Panc1 (cell line): ENCODE results near the gene TUBA3E. TPM values are rescaled to one million over a fixed set of nuclear protein-coding genes. Genes with fewer than 3 reads are reported as not detected.
"Not testable (repeated sequence)": the region's sequence is repeated elsewhere in the genome, so short reads cannot be mapped to it uniquely, and the experiment has no call there.

ENCODE experiments used
- ATAC-seq: fragments of 200-7000 bp; cut with Tn5 transposase; 2 replicates; pipeline ENCODE4 v1.9.1; 2020; ENCODE audit warnings: mild to moderate bottlenecking, moderate library complexity
- BruUV-seq: library from RNA; stranded (reverse); fragments of 400-500 nt; replicated peaks from 2 replicates; lab custom pipeline; 2021; lab: Mats Ljungman, UMichigan
- CTCF ChIA-PET: fragments of 300-600 bp; sonication (Branson Sonifier 250); formaldehyde crosslinking; loops from one replicate; lab custom pipeline; 2022; ENCODE audit warnings: antibody characterized with exemption; lab: Charles Lee
- POLR2A ChIA-PET: fragments of 300-600 bp; sonication (Branson Sonifier 250); formaldehyde crosslinking; loops from one replicate; lab custom pipeline; 2022; ENCODE audit warnings: antibody characterized with exemption; lab: Charles Lee
- DNase-seq: peaks from one replicate; pipeline ENCODE4 v3.0.0-alpha.2; 2010; ENCODE audit warnings: low read depth, low spot score
- H3K27ac ChIP-seq: 2 replicates; pipeline ENCODE4 v1.5.1; 2011; ENCODE audit warnings: mild to moderate bottlenecking, low read length, inconsistent platforms
- H3K27me3 ChIP-seq: fragments of 200-500 bp; sonication (Bioruptor generic); 2 replicates; pipeline ENCODE4 v1.6.0; 2014; ENCODE audit warnings: low read length, inconsistent platforms; ENCODE audit not compliant: control insufficient read depth, insufficient read depth
- H3K36me3 ChIP-seq: fragments of 200-500 bp; sonication (Bioruptor generic); 2 replicates; pipeline ENCODE4 v1.5.1; 2014; ENCODE audit warnings: inconsistent platforms, mild to moderate bottlenecking, low read length, moderate library complexity; ENCODE audit not compliant: control insufficient read depth, insufficient read depth
- H3K4me1 ChIP-seq: 2 replicates; pipeline ENCODE4 v1.5.1; 2011; ENCODE audit warnings: inconsistent platforms, mild to moderate bottlenecking, low read length, moderate library complexity; ENCODE audit not compliant: control insufficient read depth, insufficient read depth
- H3K4me3 ChIP-seq, 2 experiments: 2 replicates each; pipeline ENCODE4 v1.5.1; 2011 to 2012; ENCODE audit warnings: low read depth in 2 of 2, low read length in 2 of 2, mild to moderate bottlenecking in 2 of 2, inconsistent platforms in 1 of 2, moderate library complexity in 1 of 2
- H3K9me3 ChIP-seq: fragments of 200-500 bp; sonication (Bioruptor generic); 2 replicates; pipeline ENCODE4 v1.5.1; 2014; ENCODE audit warnings: low read depth, mild to moderate bottlenecking, inconsistent platforms, low read length, moderate library complexity; ENCODE audit not compliant: control insufficient read depth, insufficient read depth
- CTCF ChIP-seq: fragments of 450-650 bp; IDR thresholded peaks from 2 replicates; pipeline ENCODE4 v1.5.1; 2017; ENCODE audit warnings: mild to moderate bottlenecking
- POLR2AphosphoS5 ChIP-seq: IDR thresholded peaks from 2 replicates; pipeline ENCODE4 v1.6.1; 2012; ENCODE audit warnings: mild to moderate bottlenecking, low read depth, low read length, moderate library complexity
- REST ChIP-seq, 2 experiments: IDR thresholded peaks; 2 replicates each; pipeline ENCODE4 v1.6.1; 2011 to 2012; ENCODE audit warnings: low read depth in 2 of 2, control low read depth in 1 of 2, low read length in 1 of 2, mild to moderate bottlenecking in 1 of 2, moderate library complexity in 1 of 2; ENCODE audit not compliant: insufficient read depth in 1 of 2
- SIN3A ChIP-seq: IDR thresholded peaks from 2 replicates; pipeline ENCODE4 v1.6.1; 2012; ENCODE audit warnings: low read depth, mild to moderate bottlenecking, low read length, moderate library complexity, borderline replicate concordance; ENCODE audit not compliant: insufficient read depth
- TCF7L2 ChIP-seq: IDR thresholded peaks from 2 replicates; pipeline ENCODE4 v1.6.1; 2011; ENCODE audit warnings: mild to moderate bottlenecking, low read depth, low read length, inconsistent platforms
- in situ Hi-C: cut with HindIII; loops from 2 replicates; pipeline ENCODE4 v1.10.0; 2016; ENCODE audit warnings: low sequenced_read_pairs, low pct_unique_long_range_greater_than_20kb
- intact Hi-C: fragments of 100-400 bp; cut with micrococcal nuclease; formaldehyde crosslinking; loops from one replicate; pipeline ENCODE4 v1.10.0; 2022; ENCODE audit not compliant: unreplicated experiment
- total RNA-seq: library from RNA; stranded (reverse); gene quantifications from one replicate; pipeline ENCODE4 v1.2.1, GENCODE V29; 2021; ENCODE audit not compliant: unreplicated experiment

TUBA3E gene
- total RNA-seq, 1 experiment from 2014 or later = not detected

- in situ Hi-C loops = no loop called here
- POLR2A ChIA-PET = no interaction called here
- TF ChIP-seq SIN3A (no peak), CTCF (no peak), REST (IDR thresholded peaks at IDR 0.05; ENCODE audit: insufficient read depth in 1 of 2, low read depth in 2 of 2, low read length in 1 of 2) (no peak), POLR2AphosphoS5 (no peak), TCF7L2 (no peak)
Observed at GRCh38 chr2:130150181-130151144, 47.8 kb downstream of the TUBA3E start.

DNA sequence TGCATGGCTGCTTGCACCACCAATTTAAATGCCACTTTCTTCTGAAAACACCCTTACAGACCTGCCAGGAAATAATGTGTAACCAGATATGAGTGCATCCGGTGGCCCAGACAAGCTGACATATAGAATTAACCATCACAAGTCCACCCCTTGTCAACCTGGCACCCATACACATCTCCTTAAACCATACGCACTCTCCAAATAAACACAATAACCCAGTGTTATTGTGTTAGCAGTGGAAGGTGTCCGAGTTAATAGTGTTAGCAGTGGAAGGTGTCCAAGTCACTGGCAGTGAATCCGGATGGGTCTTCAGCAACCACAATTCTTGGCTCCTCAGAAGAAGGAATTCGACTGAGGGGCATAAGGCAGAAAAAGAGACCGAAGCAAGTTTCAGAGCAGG lies 49.7 kb downstream of the TUBA3E start:
- ATAC-seq, H3K4me1 ChIP-seq, intact Hi-C loops, in situ Hi-C loops, H3K36me3 ChIP-seq, POLR2A ChIA-PET, BruUV-seq, H3K4me3 ChIP-seq, H3K27me3 ChIP-seq, H3K27ac ChIP-seq, DNase-seq, H3K9me3 ChIP-seq: not testable (repeated sequence)
- CTCF ChIA-PET = interaction anchor here (0.7 kb wide), 1 partner anchor 1754 kb away, joined by 3 read pairs; no protein-coding TSS in a partner anchor

More at GRCh38 chr2:130150181-130151144, 47.8 kb downstream of the TUBA3E start:
- BruUV-seq = no TSS peak
- DNase-seq = no peak
- H3K27ac ChIP-seq = no peak overlapping the region
- CTCF ChIA-PET = no interaction called here
- intact Hi-C loops = loop anchor here (10.0 kb wide), 1 partner anchor 184 kb away; no protein-coding TSS in a partner anchor
- no peaks in the 10 kb centered on the region for H3K27me3 ChIP-seq
- no peaks in the 10 kb centered on the region for H3K9me3 ChIP-seq
- H3K36me3 ChIP-seq = no peaks in the 10 kb centered on the region
- no peak overlapping the region for H3K4me3 ChIP-seq
- H3K4me1 ChIP-seq = no peaks in the 10 kb centered on the region
- ATAC-seq = no peak; the same call in 1 of the 2 replicates

DNA sequence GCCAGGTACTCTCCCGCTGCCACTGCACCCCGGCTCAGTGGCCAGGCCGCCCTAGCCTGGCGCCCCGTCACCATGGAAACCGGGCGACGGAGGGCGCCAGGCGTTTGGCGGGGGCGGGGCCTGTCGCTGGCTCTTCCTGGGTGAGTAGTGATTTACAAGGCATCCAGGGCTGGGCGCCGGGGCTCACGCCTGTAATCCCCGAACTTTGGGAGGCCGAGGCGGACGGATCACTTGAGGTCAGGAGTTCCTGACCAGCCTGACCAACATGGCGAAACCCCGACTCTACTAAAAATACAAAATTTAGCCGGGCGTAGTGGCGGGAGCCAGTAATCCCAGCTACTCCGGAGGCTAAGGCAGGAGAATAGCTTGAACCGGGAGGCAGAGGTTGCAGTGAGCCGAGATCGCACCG lies 53.2 kb downstream of the TUBA3E start, which contains the start of gene CCDC74B:
TSS of gene CCDC74B (minus strand) at position 107 of the 409 bp plus-strand sequence. CDS start 116 bp downstream, outside the sequence.
- peak; percentile 95 for ATAC-seq
- Histone ChIP-seq H3K4me3 (peak within 1 kb of the TSS; percentile 29 to 57), H3K27ac (peak within 1 kb of the TSS; percentile 8)
- H3K27me3 ChIP-seq, intact Hi-C loops, BruUV-seq, in situ Hi-C loops, DNase-seq, H3K4me1 ChIP-seq, POLR2A ChIA-PET, CTCF ChIA-PET, H3K9me3 ChIP-seq, H3K36me3 ChIP-seq: not testable (repeated sequence)

DNA sequence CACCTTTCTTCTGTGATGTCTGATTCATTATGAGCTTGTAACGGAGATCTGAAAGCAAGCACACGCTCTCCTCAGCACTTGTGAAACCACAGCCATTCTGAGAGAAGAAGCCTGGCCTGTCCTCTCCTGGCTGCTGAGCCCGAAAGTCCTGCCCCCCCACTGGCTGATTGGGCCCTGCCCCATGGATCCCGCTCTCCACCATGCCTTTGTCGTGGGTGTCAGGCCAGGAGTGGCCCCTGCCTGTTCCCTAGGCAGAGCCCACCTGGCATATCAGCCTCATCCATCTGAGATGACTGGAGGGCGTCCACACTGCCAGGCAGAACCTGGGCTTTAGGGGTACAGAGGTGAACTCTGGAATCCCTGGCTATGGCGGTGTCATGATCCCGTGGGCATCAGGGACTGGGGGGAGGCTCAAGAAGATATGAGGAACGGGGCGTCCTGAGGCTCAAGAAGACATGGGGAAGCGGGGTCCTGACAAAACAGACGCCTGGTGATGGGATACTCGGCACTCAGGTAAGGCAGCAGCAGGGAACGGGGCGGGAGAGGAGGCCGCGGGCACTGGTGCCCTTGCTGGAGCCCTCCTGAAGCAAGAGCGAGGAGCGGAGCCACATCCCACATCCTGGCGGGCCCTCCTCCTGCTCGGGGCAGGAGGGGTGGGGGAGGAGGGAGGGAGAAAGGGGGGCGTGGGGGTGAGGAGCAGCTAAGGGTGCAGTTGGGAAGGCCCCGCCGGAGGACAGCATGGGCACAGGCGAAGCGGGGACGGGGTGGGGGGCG lies 54.8 kb downstream of the TUBA3E start:
- POLR2A ChIA-PET, ATAC-seq, intact Hi-C loops, H3K27me3 ChIP-seq, in situ Hi-C loops, H3K36me3 ChIP-seq, DNase-seq, H3K27ac ChIP-seq, BruUV-seq, H3K4me1 ChIP-seq, H3K4me3 ChIP-seq, CTCF ChIA-PET, H3K9me3 ChIP-seq: not testable (repeated sequence)
